OCI-M2 (cell line): ENCODE data around the gene EXOC2.
"Not testable (repeated sequence)": the region's sequence is repeated elsewhere in the genome, so short reads cannot be mapped to it uniquely, and the experiment has no call there.

Experiments used
- DNase-seq: peaks from one replicate; lab custom pipeline; 2025; ENCODE audit not compliant: unreplicated experiment; lab: John Stamatoyannopoulos, UW

Gene EXOC2

GRCh38 chr6:633611-634010 lies 59.3 kb downstream of the EXOC2 start:
- DNase-seq: no peak

- DNase-seq: no peak
Measured at GRCh38 chr6:628766-629165, 64.2 kb downstream of the EXOC2 start.

- DNase-seq: no peak
Measured at GRCh38 chr6:626236-626635, 66.7 kb downstream of the EXOC2 start.

- DNase-seq: no peak
Measured at GRCh38 chr6:624979-625378, 68.0 kb downstream of the EXOC2 start.

- DNase-seq: no peak
Measured at GRCh38 chr6:622462-622861, 70.5 kb downstream of the EXOC2 start.

GRCh38 chr6:621931-622330 lies 71.0 kb downstream of the EXOC2 start:
- no peak for DNase-seq

- DNase-seq: no peak
Measured at GRCh38 chr6:620950-621349, 72.0 kb downstream of the EXOC2 start.

GRCh38 chr6:620166-620565 lies 72.8 kb downstream of the EXOC2 start:
- DNase-seq: no peak

- no peak for DNase-seq
Measured at GRCh38 chr6:617456-618100, 75.4 kb downstream of the EXOC2 start.

- no peak for DNase-seq
Measured at GRCh38 chr6:613981-614380, 79.0 kb downstream of the EXOC2 start.

GRCh38 chr6:611928-612327 lies 81.0 kb downstream of the EXOC2 start:
- no peak for DNase-seq

- DNase-seq: no peak
Measured at GRCh38 chr6:610882-611281, 82.1 kb downstream of the EXOC2 start.

GRCh38 chr6:609905-610304 lies 83.0 kb downstream of the EXOC2 start:
- DNase-seq: no peak

- no peak for DNase-seq
Measured at GRCh38 chr6:606829-607379, 86.0 kb downstream of the EXOC2 start.

- not testable (repeated sequence) for DNase-seq
Measured at GRCh38 chr6:605895-606294, 87.0 kb downstream of the EXOC2 start.

GRCh38 chr6:604579-604978 lies 88.4 kb downstream of the EXOC2 start:
- DNase-seq: no peak

- DNase-seq: no peak
Measured at GRCh38 chr6:603265-603664, 89.7 kb downstream of the EXOC2 start.

- DNase-seq: no peak
Measured at GRCh38 chr6:599576-600448, 93.1 kb downstream of the EXOC2 start.

- DNase-seq: no peak
Measured at GRCh38 chr6:593907-594212, 99.1 kb downstream of the EXOC2 start.

GRCh38 chr6:593139-593906 lies 99.6 kb downstream of the EXOC2 start:
- no peak for DNase-seq

- DNase-seq: no peak
Measured at GRCh38 chr6:589090-589489, 103.8 kb downstream of the EXOC2 start.

GRCh38 chr6:586553-586952 lies 106.4 kb downstream of the EXOC2 start:
- no peak for DNase-seq
